CD4-positive, alpha-beta T cell treated with Interferon alpha-2 for 1 hour (primary cell): ENCODE data around the gene GRID1.
"Not testable (repeated sequence)": the region's sequence is repeated elsewhere in the genome, so short reads cannot be mapped to it uniquely, and the experiment has no call there.

Experiments
- DNase-seq, 2 donors: peaks; one replicate each; pipeline ENCODE4 v3.0.0-alpha.2; 2020 to 2022

GRID1 gene

GRCh38 chr10:86391986-86392722, 25.6 kb upstream of the GRID1 start:
- no peak for DNase-seq

- no peak for DNase-seq
Observed at GRCh38 chr10:86391236-86391840, 24.7 kb upstream of the GRID1 start.

GRCh38 chr10:86390337-86391120, 23.9 kb upstream of the GRID1 start:
- no peak for DNase-seq

- no peak for DNase-seq
Observed at GRCh38 chr10:86389441-86390193, 23.0 kb upstream of the GRID1 start.

GRCh38 chr10:86389109-86389440, 22.5 kb upstream of the GRID1 start:
- DNase-seq = not testable (repeated sequence)

GRCh38 chr10:86388119-86388704, 21.6 kb upstream of the GRID1 start:
- no peak for DNase-seq

- no peak for DNase-seq
Observed at GRCh38 chr10:86387178-86387794, 20.7 kb upstream of the GRID1 start.

- DNase-seq = no peak
Observed at GRCh38 chr10:86385806-86386205, 19.2 kb upstream of the GRID1 start.

GRCh38 chr10:86377797-86378146, 11.2 kb upstream of the GRID1 start:
- DNase-seq = no peak

- peak; percentile 65 to 81 for DNase-seq
Observed at GRCh38 chr10:86376852-86377796, 10.5 kb upstream of the GRID1 start.

GRCh38 chr10:86376403-86376802, 9.8 kb upstream of the GRID1 start:
- no peak for DNase-seq

GRCh38 chr10:86375204-86375603, 8.6 kb upstream of the GRID1 start:
- DNase-seq = no peak

GRCh38 chr10:86374664-86375063, 8.1 kb upstream of the GRID1 start:
- DNase-seq = no peak

GRCh38 chr10:86373828-86374227, 7.2 kb upstream of the GRID1 start:
- no peak for DNase-seq

GRCh38 chr10:86373251-86373650, 6.7 kb upstream of the GRID1 start:
- DNase-seq = no peak

GRCh38 chr10:86372784-86373239, 6.2 kb upstream of the GRID1 start:
- no peak for DNase-seq

GRCh38 chr10:86372119-86372783, 5.7 kb upstream of the GRID1 start:
- DNase-seq = no peak

GRCh38 chr10:86371691-86372090, 5.1 kb upstream of the GRID1 start:
- no peak for DNase-seq

GRCh38 chr10:86371116-86371515, 4.5 kb upstream of the GRID1 start:
- no peak for DNase-seq

GRCh38 chr10:86370006-86370585, 3.5 kb upstream of the GRID1 start:
- no peak for DNase-seq
